K562 (cell line): ENCODE data around the gene ALG9. TPM values are rescaled to one million over a fixed set of nuclear protein-coding genes. Genes with fewer than 3 reads are reported as not detected.

Experiments
- EP400 ChIP-seq: fragments of 450-650 bp; IDR thresholded peaks from 2 replicates; pipeline ENCODE4 v1.6.1; 2017; ENCODE audit warnings: antibody characterized with exemption, mild to moderate bottlenecking, moderate library complexity
- FOXK2 ChIP-seq, 2 experiments: fragments of 450-650 bp; IDR thresholded peaks in 1 of 2; conservative IDR thresholded peaks in 1 of 2; 2 replicates each; pipeline ENCODE4 v1.6.1; 2016; ENCODE audit warnings: low read depth in 2 of 2, mild to moderate bottlenecking in 1 of 2
- GABPB2 ChIP-seq: fragments of 250-450 bp; sonication (Bioruptor Pico); conservative IDR thresholded peaks from 2 replicates; pipeline ENCODE4 v1.5.1; 2021; ENCODE audit warnings: mild to moderate bottlenecking
- ID3 ChIP-seq, 2 experiments: fragments of 250-450 bp in 1 of 2; fragments of 450-650 bp in 1 of 2; sonication (Bioruptor Pico) in 1 of 2; IDR thresholded peaks; 2 replicates each; pipeline versions ENCODE4 v1.6.1 to v1.8.0; 2016 to 2021; ENCODE audit warnings: mild to moderate bottlenecking in 2 of 2, moderate library complexity in 2 of 2, missing compliant biosample characterization in 1 of 2, missing genetic modification characterization in 1 of 2
- NCOA6 ChIP-seq: fragments of 450-650 bp; IDR thresholded peaks from 2 replicates; pipeline ENCODE4 v1.6.1; 2017; ENCODE audit warnings: mild to moderate bottlenecking
- PTBP1 ChIP-seq: fragments of 200-400 bp; formaldehyde crosslinking; IDR thresholded peaks from 2 replicates; pipeline ENCODE4 v1.6.1; 2017; ENCODE audit warnings: low read depth, low read length
- STAT6 ChIP-seq: sonication (generic); formaldehyde crosslinking; IDR thresholded peaks from 2 replicates; pipeline ENCODE4 v1.8.1; 2023; ENCODE audit warnings: mild to moderate bottlenecking, missing genetic modification reagents
- ZC3H8 ChIP-seq: fragments of 450-650 bp; IDR thresholded peaks from 2 replicates; pipeline ENCODE4 v1.6.1; 2017
- ZNF551 ChIP-seq: fragments of 250-450 bp; sonication (Bioruptor Pico); IDR thresholded peaks from 2 replicates; pipeline ENCODE4 v1.5.0; 2021; ENCODE audit warnings: mild to moderate bottlenecking, moderate library complexity
- polyA plus RNA-seq, 8 experiments: library from polyadenylated mRNA; depleted of rRNA in 4 of 8; stranded (reverse) in 5 of 8; unstranded in 3 of 8; fragments of >200 nt; fragmentation: Nextera tagmentation in 2 of 8; fragmentation: Illumina TruSeq in 1 of 8; extraction: Ambion mirVana in 2 of 8; extraction: Trizol in 1 of 8; gene quantifications; 2 replicates each; pipeline versions ENCODE4 v1.2.1 to v1.2.3, GENCODE V29; 2011 to 2014; ENCODE audit warnings: inconsistent platforms in 1 of 8, missing spikeins in 1 of 8
- total RNA-seq, 7 experiments: library from RNA; depleted of rRNA in 6 of 7; stranded (reverse); fragments of >200 nt in 6 of 7; fragmentation: Illumina TruSeq in 2 of 7; extraction: Trizol in 2 of 7; gene quantifications; 2 replicates each; pipeline versions ENCODE4 v1.2.1 to v1.2.3, GENCODE V29; 2011 to 2021; ENCODE audit warnings: low replicate concordance in 1 of 7
- TF ChIP-seq, protein P1 (sequence below): fragments of 450-650 bp; IDR thresholded peaks from 2 replicates; pipeline ENCODE4 v1.6.1; 2016; ENCODE audit warnings: antibody characterized with exemption
- TF ChIP-seq, protein P2 (sequence below), 2 experiments: fragments of 450-650 bp; IDR thresholded peaks; 2 replicates each; pipeline ENCODE4 v1.6.1; 2018; ENCODE audit warnings: mild to moderate bottlenecking in 2 of 2, low read depth in 1 of 2; ENCODE audit not compliant: partially characterized antibody in 2 of 2
- TF ChIP-seq, protein P3 (sequence below): fragments of 450-650 bp; IDR thresholded peaks from 2 replicates; pipeline ENCODE4 v1.6.1; 2017; ENCODE audit warnings: mild to moderate bottlenecking, moderate library complexity
- TF ChIP-seq, protein P4 (sequence below): conservative IDR thresholded peaks from 2 replicates; pipeline ENCODE4 v1.6.1; 2011; ENCODE audit warnings: low read depth, mild to moderate bottlenecking, low read length; ENCODE audit not compliant: control insufficient read depth

Gene ALG9
- total and polyA plus RNA-seq, 9 of the 15 experiments (the other 6 are each of a cell fraction or from before 2014, with no cell fraction given), result 11.5 to 40.5 (median 24.9) TPM

- TF ChIP-seq, protein P1, sequence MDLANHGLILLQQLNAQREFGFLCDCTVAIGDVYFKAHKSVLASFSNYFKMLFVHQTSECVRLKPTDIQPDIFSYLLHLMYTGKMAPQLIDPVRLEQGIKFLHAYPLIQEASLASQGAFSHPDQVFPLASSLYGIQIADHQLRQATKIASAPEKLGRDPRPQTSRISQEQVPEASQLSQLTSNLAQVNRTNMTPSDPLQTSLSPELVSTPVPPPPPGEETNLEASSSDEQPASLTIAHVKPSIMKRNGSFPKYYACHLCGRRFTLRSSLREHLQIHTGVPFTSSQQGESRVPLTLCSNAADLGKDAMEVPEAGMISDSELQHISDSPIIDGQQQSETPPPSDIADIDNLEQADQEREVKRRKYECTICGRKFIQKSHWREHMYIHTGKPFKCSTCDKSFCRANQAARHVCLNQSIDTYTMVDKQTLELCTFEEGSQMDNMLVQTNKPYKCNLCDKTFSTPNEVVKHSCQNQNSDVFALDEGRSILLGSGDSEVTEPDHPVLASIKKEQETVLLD, result peak; percentile 39; the same call in 1 of the 2 replicates
- TF ChIP-seq STAT6 (CRISPR knock-in tag) (peak; percentile 70; the same call in 1 of the 2 replicates), ZC3H8 (no peak), NCOA6 (no peak), ZNF551 (CRISPR knock-in tag) (no peak), FOXK2 (conservative IDR thresholded peaks at IDR 0.05 in 1 of 2, IDR thresholded peaks at IDR 0.05 in 1 of 2; ENCODE audit: low read depth in 2 of 2) (peak; percentile 82 to 90), GABPB2 (CRISPR knock-in tag) (no peak), ID3 (CRISPR knock-in tag; IDR thresholded peaks at IDR 0.05) (no peak), ID3 (tag; IDR thresholded peaks at IDR 0.05) (0 out of 2 replicates have a peak, but pooled peaks have one; percentile 41), PTBP1 (0 out of 2 replicates have a peak, but pooled peaks have one; percentile 22), EP400 (peak; percentile 98)
- TF ChIP-seq, protein P2, sequence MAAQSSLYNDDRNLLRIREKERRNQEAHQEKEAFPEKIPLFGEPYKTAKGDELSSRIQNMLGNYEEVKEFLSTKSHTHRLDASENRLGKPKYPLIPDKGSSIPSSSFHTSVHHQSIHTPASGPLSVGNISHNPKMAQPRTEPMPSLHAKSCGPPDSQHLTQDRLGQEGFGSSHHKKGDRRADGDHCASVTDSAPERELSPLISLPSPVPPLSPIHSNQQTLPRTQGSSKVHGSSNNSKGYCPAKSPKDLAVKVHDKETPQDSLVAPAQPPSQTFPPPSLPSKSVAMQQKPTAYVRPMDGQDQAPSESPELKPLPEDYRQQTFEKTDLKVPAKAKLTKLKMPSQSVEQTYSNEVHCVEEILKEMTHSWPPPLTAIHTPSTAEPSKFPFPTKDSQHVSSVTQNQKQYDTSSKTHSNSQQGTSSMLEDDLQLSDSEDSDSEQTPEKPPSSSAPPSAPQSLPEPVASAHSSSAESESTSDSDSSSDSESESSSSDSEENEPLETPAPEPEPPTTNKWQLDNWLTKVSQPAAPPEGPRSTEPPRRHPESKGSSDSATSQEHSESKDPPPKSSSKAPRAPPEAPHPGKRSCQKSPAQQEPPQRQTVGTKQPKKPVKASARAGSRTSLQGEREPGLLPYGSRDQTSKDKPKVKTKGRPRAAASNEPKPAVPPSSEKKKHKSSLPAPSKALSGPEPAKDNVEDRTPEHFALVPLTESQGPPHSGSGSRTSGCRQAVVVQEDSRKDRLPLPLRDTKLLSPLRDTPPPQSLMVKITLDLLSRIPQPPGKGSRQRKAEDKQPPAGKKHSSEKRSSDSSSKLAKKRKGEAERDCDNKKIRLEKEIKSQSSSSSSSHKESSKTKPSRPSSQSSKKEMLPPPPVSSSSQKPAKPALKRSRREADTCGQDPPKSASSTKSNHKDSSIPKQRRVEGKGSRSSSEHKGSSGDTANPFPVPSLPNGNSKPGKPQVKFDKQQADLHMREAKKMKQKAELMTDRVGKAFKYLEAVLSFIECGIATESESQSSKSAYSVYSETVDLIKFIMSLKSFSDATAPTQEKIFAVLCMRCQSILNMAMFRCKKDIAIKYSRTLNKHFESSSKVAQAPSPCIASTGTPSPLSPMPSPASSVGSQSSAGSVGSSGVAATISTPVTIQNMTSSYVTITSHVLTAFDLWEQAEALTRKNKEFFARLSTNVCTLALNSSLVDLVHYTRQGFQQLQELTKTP (IDR thresholded peaks at IDR 0.05; ENCODE audit: low read depth in 1 of 2, partially characterized antibody in 2 of 2), result peak in 1 of 2 experiments; percentile 75
- TF ChIP-seq, protein P3, sequence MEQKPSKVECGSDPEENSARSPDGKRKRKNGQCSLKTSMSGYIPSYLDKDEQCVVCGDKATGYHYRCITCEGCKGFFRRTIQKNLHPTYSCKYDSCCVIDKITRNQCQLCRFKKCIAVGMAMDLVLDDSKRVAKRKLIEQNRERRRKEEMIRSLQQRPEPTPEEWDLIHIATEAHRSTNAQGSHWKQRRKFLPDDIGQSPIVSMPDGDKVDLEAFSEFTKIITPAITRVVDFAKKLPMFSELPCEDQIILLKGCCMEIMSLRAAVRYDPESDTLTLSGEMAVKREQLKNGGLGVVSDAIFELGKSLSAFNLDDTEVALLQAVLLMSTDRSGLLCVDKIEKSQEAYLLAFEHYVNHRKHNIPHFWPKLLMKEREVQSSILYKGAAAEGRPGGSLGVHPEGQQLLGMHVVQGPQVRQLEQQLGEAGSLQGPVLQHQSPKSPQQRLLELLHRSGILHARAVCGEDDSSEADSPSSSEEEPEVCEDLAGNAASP, result no peak
- TF ChIP-seq, protein P4, sequence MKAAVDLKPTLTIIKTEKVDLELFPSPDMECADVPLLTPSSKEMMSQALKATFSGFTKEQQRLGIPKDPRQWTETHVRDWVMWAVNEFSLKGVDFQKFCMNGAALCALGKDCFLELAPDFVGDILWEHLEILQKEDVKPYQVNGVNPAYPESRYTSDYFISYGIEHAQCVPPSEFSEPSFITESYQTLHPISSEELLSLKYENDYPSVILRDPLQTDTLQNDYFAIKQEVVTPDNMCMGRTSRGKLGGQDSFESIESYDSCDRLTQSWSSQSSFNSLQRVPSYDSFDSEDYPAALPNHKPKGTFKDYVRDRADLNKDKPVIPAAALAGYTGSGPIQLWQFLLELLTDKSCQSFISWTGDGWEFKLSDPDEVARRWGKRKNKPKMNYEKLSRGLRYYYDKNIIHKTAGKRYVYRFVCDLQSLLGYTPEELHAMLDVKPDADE, result peak; percentile 73
Measured at GRCh38 chr11:111878849-111879636, 7.7 kb upstream of the ALG9 start, which contains the start of the genes CFAP68 and FDXACB1 (continued).
